ENCODE results near the gene WDR73. TPM values are rescaled to one million over a fixed set of nuclear protein-coding genes. Genes with fewer than 3 reads are reported as not detected.

Gene WDR73
- total RNA-seq, 1 experiment from 2014 or later = 20.8 TPM

GRCh38 chr15:84608707-84609284 lies 45.3 kb downstream of the WDR73 start:
- no peaks in the 10 kb centered on the region for H3K9me3 ChIP-seq (ENCODE audit: low read length)
- H3K36me3 ChIP-seq (ENCODE audit: low read depth, low read length) = peaks cover 5% of the 10 kb centered on the region; the same call in 1 of the 2 replicates
- POLR2A ChIA-PET (ENCODE audit: unreplicated experiment) = no interaction called here
- H3K27me3 ChIP-seq (ENCODE audit: low read length) = no peaks in the 10 kb centered on the region
- H3K4me2 ChIP-seq (ENCODE audit: low read length) = no peak overlapping the region
- H2AFZ ChIP-seq (ENCODE audit: low read length) = no peak overlapping the region
- intact Hi-C loops (cut with micrococcal nuclease) = no loop called here
- no peak overlapping the region for H3K9ac ChIP-seq (ENCODE audit: low read length)
- H3K4me1 ChIP-seq (ENCODE audit: insufficient read depth, low read length) = no peaks in the 10 kb centered on the region
- H4K20me1 ChIP-seq (ENCODE audit: low read length) = no peaks in the 10 kb centered on the region
- H3K27ac ChIP-seq (ENCODE audit: low read length) = no peak overlapping the region
- TF ChIP-seq EZH2 (IDR thresholded peaks at IDR 0.05; ENCODE audit: low read length, unreplicated experiment) (no peak), EZH2phosphoT487 (IDR thresholded peaks at IDR 0.05; ENCODE audit: borderline replicate concordance, low read length) (no peak), CTCF (conservative IDR thresholded peaks at IDR 0.05; ENCODE audit: low read depth, low read length) (no peak)
- no TSS peak for BruUV-seq (replicated peaks)
- no peaks in the 10 kb centered on the region for H3F3A ChIP-seq (ENCODE audit: low read length, unreplicated experiment)
- no peak overlapping the region for H3K4me3 ChIP-seq (ENCODE audit: low read length)
- no peaks in the 10 kb centered on the region for H3K79me2 ChIP-seq (ENCODE audit: low read length)
- CTCF ChIA-PET = no interaction called here
- no peak for DNase-seq
- ATAC-seq = no peak
- H3K9me2 ChIP-seq (replicated peaks; ENCODE audit: low read length) = no peaks in the 10 kb centered on the region

GRCh38 chr15:84606653-84607120 lies 47.4 kb downstream of the WDR73 start:
- TF ChIP-seq CTCF (conservative IDR thresholded peaks at IDR 0.05; ENCODE audit: low read depth, low read length) = no peak
- no peak for TF ChIP-seq EZH2phosphoT487 (IDR thresholded peaks at IDR 0.05; ENCODE audit: borderline replicate concordance, low read length)
- no peak for TF ChIP-seq EZH2 (IDR thresholded peaks at IDR 0.05; ENCODE audit: low read length, unreplicated experiment)
- POLR2A ChIA-PET (ENCODE audit: unreplicated experiment) = no interaction called here
- BruUV-seq (replicated peaks) = no TSS peak
- H3K79me2 ChIP-seq (ENCODE audit: low read length) = peaks cover 12% of the 10 kb centered on the region
- no peaks in the 10 kb centered on the region for H4K20me1 ChIP-seq (ENCODE audit: low read length)
- intact Hi-C loops (cut with micrococcal nuclease) = no loop called here
- H3K27me3 ChIP-seq (ENCODE audit: low read length) = no peaks in the 10 kb centered on the region
- no peak overlapping the region for H3K4me3 ChIP-seq (ENCODE audit: low read length)
- no peak overlapping the region for H3K9ac ChIP-seq (ENCODE audit: low read length)
- no peak overlapping the region for H2AFZ ChIP-seq (ENCODE audit: low read length)
- no peak overlapping the region for H3K27ac ChIP-seq (ENCODE audit: low read length)
- ATAC-seq (no peak), DNase-seq (no peak)
- H3K9me3 ChIP-seq (ENCODE audit: low read length) = no peaks in the 10 kb centered on the region
- no peak overlapping the region for H3K4me2 ChIP-seq (ENCODE audit: low read length)
- CTCF ChIA-PET = no interaction called here
- H3F3A ChIP-seq (ENCODE audit: low read length, unreplicated experiment) = no peaks in the 10 kb centered on the region
- H3K36me3 ChIP-seq (ENCODE audit: low read depth, low read length) = peaks cover 5% of the 10 kb centered on the region; the same call in 1 of the 2 replicates
- no peaks in the 10 kb centered on the region for H3K9me2 ChIP-seq (replicated peaks; ENCODE audit: low read length)
- H3K4me1 ChIP-seq (ENCODE audit: insufficient read depth, low read length) = 0 out of 2 replicates have a peak, but pooled peaks cover 3% of the 10 kb centered on the region

GRCh38 chr15:84605554-84605882 lies 48.6 kb downstream of the WDR73 start:
- CTCF ChIA-PET = no interaction called here
- intact Hi-C loops (cut with micrococcal nuclease) = no loop called here

More at GRCh38 chr15:84605554-84605882, 48.6 kb downstream of the WDR73 start:
- POLR2A ChIA-PET (ENCODE audit: unreplicated experiment) = no interaction called here
- Histone ChIP-seq H3K27me3 (ENCODE audit: low read length) (no peaks in the 10 kb centered on the region), H3F3A (ENCODE audit: low read length, unreplicated experiment) (no peaks in the 10 kb centered on the region), H3K27ac (ENCODE audit: low read length) (no peak overlapping the region), H2AFZ (ENCODE audit: low read length) (no peak overlapping the region), H3K9me3 (ENCODE audit: low read length) (no peaks in the 10 kb centered on the region), H3K4me3 (ENCODE audit: low read length) (no peak overlapping the region), H3K36me3 (ENCODE audit: low read depth, low read length) (peaks cover 5% of the 10 kb centered on the region; the same call in 1 of the 2 replicates), H3K4me2 (ENCODE audit: low read length) (no peak overlapping the region), H3K4me1 (ENCODE audit: insufficient read depth, low read length) (0 out of 2 replicates have a peak, but pooled peaks cover 4% of the 10 kb centered on the region), H3K9ac (ENCODE audit: low read length) (no peak overlapping the region), H3K79me2 (ENCODE audit: low read length) (peaks cover 19% of the 10 kb centered on the region), H3K9me2 (replicated peaks; ENCODE audit: low read length) (no peaks in the 10 kb centered on the region), H4K20me1 (ENCODE audit: low read length) (no peaks in the 10 kb centered on the region)
- DNase-seq = no peak
- TF ChIP-seq CTCF (conservative IDR thresholded peaks at IDR 0.05; ENCODE audit: low read depth, low read length) (no peak), EZH2phosphoT487 (IDR thresholded peaks at IDR 0.05; ENCODE audit: borderline replicate concordance, low read length) (no peak), EZH2 (IDR thresholded peaks at IDR 0.05; ENCODE audit: low read length, unreplicated experiment) (no peak)
- no TSS peak for BruUV-seq (replicated peaks)
- ATAC-seq = no peak

Data from PC-3 (cell line).